Endothelial cell of umbilical vein (primary cell): ENCODE results near the gene KIAA0753. TPM values are rescaled to one million over a fixed set of nuclear protein-coding genes. Genes with fewer than 3 reads are reported as not detected.

Experiments used
- BruUV-seq: library from RNA; stranded (reverse); fragments of 400-500 nt; replicated peaks from 2 replicates; lab custom pipeline; 2021; lab: Mats Ljungman, UMichigan
- CTCF ChIA-PET: fragments of 300-600, 350-600 bp; sonication (Branson Sonifier 250); formaldehyde crosslinking; loops from one replicate; lab custom pipeline; 2021; ENCODE audit warnings: antibody characterized with exemption, inconsistent platforms; lab: Charles Lee
- POLR2A ChIA-PET: fragments of 300-600, 350-600 bp; sonication (Branson Sonifier 250); formaldehyde crosslinking; loops from one replicate; lab custom pipeline; 2021; ENCODE audit warnings: antibody characterized with exemption, inconsistent platforms; lab: Charles Lee
- DNase-seq: peaks from one replicate; pipeline ENCODE4 v3.0.0-alpha.2; 2011; ENCODE audit warnings: low read depth, low spot score
- FAIRE-seq: peaks from 2 replicates; lab custom pipeline; 2011; peaks lifted over from hg19 to GRCh38; lab: Jason Lieb, UNC
- H2AFZ ChIP-seq: 2 replicates; pipeline ENCODE4 v1.6.0; 2012; ENCODE audit warnings: low read depth, low read length, control low read depth, inconsistent platforms
- H3K27ac ChIP-seq: 2 replicates; pipeline ENCODE4 v1.5.1; 2011; ENCODE audit warnings: low read depth, mild to moderate bottlenecking, control low read depth, low read length, moderate library complexity; ENCODE audit not compliant: insufficient read depth
- H3K27me3 ChIP-seq, 2 experiments: 2 replicates each; pipeline versions ENCODE4 v1.6.0 to v1.6.1; 2011; ENCODE audit warnings: low read length in 2 of 2, mixed read lengths in 1 of 2; ENCODE audit not compliant: control insufficient read depth in 2 of 2, insufficient read depth in 2 of 2
- H3K36me3 ChIP-seq, 2 experiments: 2 replicates in 1 of 2; 3 replicates in 1 of 2; pipeline ENCODE4 v1.5.1; 2011; ENCODE audit warnings: low read length in 2 of 2, mild to moderate bottlenecking in 1 of 2, moderate library complexity in 1 of 2; ENCODE audit not compliant: control insufficient read depth in 2 of 2, insufficient read depth in 2 of 2; ENCODE audit errors: extremely low read depth in 1 of 2
- H3K4me1 ChIP-seq: 3 replicates; pipeline ENCODE4 v1.5.1; 2011; ENCODE audit warnings: mild to moderate bottlenecking, low read length; ENCODE audit not compliant: control insufficient read depth, insufficient read depth; ENCODE audit errors: extremely low read depth
- H3K4me2 ChIP-seq: 2 replicates; pipeline ENCODE4 v1.6.1; 2011; ENCODE audit warnings: low read length, control low read depth, mixed read lengths; ENCODE audit not compliant: insufficient read depth
- H3K4me3 ChIP-seq, 3 experiments: fragments of 200-600 bp in 1 of 3; sonication (generic), shearing (Covaris generic) in 1 of 3; replicated peaks in 1 of 3; 2 replicates each; pipeline ENCODE4 v1.5.1; 2011 to 2016; ENCODE audit warnings: control low read depth in 3 of 3, low read length in 3 of 3, mild to moderate bottlenecking in 2 of 3, inconsistent platforms in 1 of 3, low read depth in 1 of 3, moderate library complexity in 1 of 3; ENCODE audit not compliant: insufficient read depth in 1 of 3
- H3K79me2 ChIP-seq: 2 replicates; pipeline ENCODE4 v1.6.0; 2012; ENCODE audit warnings: low read length, inconsistent platforms; ENCODE audit not compliant: control insufficient read depth, insufficient read depth
- H3K9ac ChIP-seq: replicated peaks from 2 replicates; pipeline ENCODE3; 2011; ENCODE audit warnings: low read length, control low read depth; ENCODE audit not compliant: insufficient read depth; ENCODE audit errors: extremely low read depth
- H3K9me1 ChIP-seq: replicated peaks from 3 replicates; pipeline ENCODE4 v1.6.0; 2011; ENCODE audit warnings: mild to moderate bottlenecking, low read length; ENCODE audit not compliant: control insufficient read depth, insufficient read depth; ENCODE audit errors: extremely low read depth
- H3K9me3 ChIP-seq: replicated peaks from 2 replicates; pipeline ENCODE4 v1.5.1; 2012; ENCODE audit warnings: low read length, inconsistent platforms; ENCODE audit not compliant: control insufficient read depth, insufficient read depth
- H4K20me1 ChIP-seq: replicated peaks from 2 replicates; pipeline ENCODE3; 2011; ENCODE audit warnings: mild to moderate bottlenecking, low read length; ENCODE audit not compliant: control insufficient read depth, insufficient read depth; ENCODE audit errors: extremely low read depth
- CTCF ChIP-seq, 2 donors: IDR thresholded peaks; 1 replicate in 1 of 2; 2 replicates in 1 of 2; pipeline ENCODE4 v1.5.1; 2011; ENCODE audit warnings: low read length in 2 of 2, mild to moderate bottlenecking in 2 of 2, moderate library complexity in 2 of 2, control low read depth in 1 of 2, inconsistent platforms in 1 of 2, low read depth in 1 of 2; ENCODE audit not compliant: insufficient read depth in 1 of 2; ENCODE audit errors: extremely low read depth in 1 of 2
- EZH2 ChIP-seq: IDR thresholded peaks from 2 replicates; pipeline ENCODE4 v1.6.1; 2012; ENCODE audit warnings: borderline replicate concordance, low read depth, mild to moderate bottlenecking, moderate library complexity, low read length, inconsistent platforms; ENCODE audit not compliant: severe bottlenecking
- FOS ChIP-seq: IDR thresholded peaks from 2 replicates; pipeline ENCODE4 v1.6.1; 2011; ENCODE audit warnings: mild to moderate bottlenecking, low read length, moderate library complexity, borderline replicate concordance; ENCODE audit not compliant: insufficient read depth
- GATA2 ChIP-seq: IDR thresholded peaks from 2 replicates; pipeline ENCODE4 v1.7.0; 2011; ENCODE audit warnings: low read depth, mild to moderate bottlenecking, moderate library complexity, mixed read lengths, low read length; ENCODE audit not compliant: insufficient read length, insufficient read depth
- JUN ChIP-seq: IDR thresholded peaks from 2 replicates; pipeline ENCODE4 v1.6.1; 2011; ENCODE audit warnings: borderline replicate concordance, low read depth; ENCODE audit not compliant: insufficient read length, insufficient read depth
- MAX ChIP-seq: IDR thresholded peaks from 2 replicates; pipeline ENCODE4 v1.6.1; 2011; ENCODE audit not compliant: insufficient read depth, insufficient read length
- MYC ChIP-seq: IDR thresholded peaks from one replicate; pipeline ENCODE4 v1.6.1; 2011; ENCODE audit warnings: mild to moderate bottlenecking, low read depth, low read length
- POLR2A ChIP-seq: IDR thresholded peaks from 2 replicates; pipeline ENCODE4 v1.6.1; 2012; ENCODE audit warnings: low read depth, mild to moderate bottlenecking, control low read depth, low read length
- POLR2AphosphoS5 ChIP-seq: IDR thresholded peaks from 2 replicates; pipeline ENCODE4 v1.6.1; 2012; ENCODE audit warnings: low read depth, mild to moderate bottlenecking, control low read depth, low read length, moderate library complexity; ENCODE audit not compliant: insufficient read depth
- dilution Hi-C: fragments of 300-500 bp; cut with MboI; formaldehyde crosslinking; loops from one replicate; pipeline ENCODE4 v1.15.0; 2019; ENCODE audit warnings: low sequenced_read_pairs; ENCODE audit not compliant: extremely low pct_ligation_motif_present
- intact Hi-C: fragments of 100-400 bp; cut with micrococcal nuclease; formaldehyde crosslinking; loops from one replicate; pipeline ENCODE4 v1.10.0; 2022
- polyA plus RNA-seq, 4 experiments: library from polyadenylated mRNA; depleted of rRNA in 3 of 4; stranded (reverse) in 3 of 4; unstranded in 1 of 4; fragments of >200 nt; gene quantifications; 2 replicates each; pipeline versions ENCODE4 v1.2.1 to v1.2.3, GENCODE V29; 2011 to 2012; ENCODE audit warnings: missing spikeins in 1 of 4
- total RNA-seq: library from RNA; stranded (reverse); gene quantifications from 2 replicates; pipeline ENCODE4 v1.2.3, GENCODE V29; 2021

Gene KIAA0753
- total and polyA plus RNA-seq, 2 donors (not counting 3 experiments of a cell fraction or from before 2014, with no cell fraction given), result 5.3 to 23.9 TPM

GRCh38 chr17:6567528-6568183, 72.9 kb downstream of the KIAA0753 start:
- Histone ChIP-seq H4K20me1 (no peaks in the 10 kb centered on the region), H3K9ac (no peak overlapping the region), H2AFZ (no peak overlapping the region), H3K27ac (no peak overlapping the region), H3K4me1 (no peaks in the 10 kb centered on the region), H3K79me2 (no peaks in the 10 kb centered on the region), H3K9me1 (no peaks in the 10 kb centered on the region), H3K27me3 (no peaks in the 10 kb centered on the region), H3K36me3 (no peaks in the 10 kb centered on the region), H3K9me3 (no peaks in the 10 kb centered on the region), H3K4me2 (no peak overlapping the region), H3K4me3 (no peak overlapping the region)
- intact Hi-C loops, result no loop called here
- no TSS peak for BruUV-seq
- ChIA-PET CTCF (interaction anchor here (0.6 kb wide), 1 partner anchor 9 kb away, joined by 3 read pairs; no protein-coding TSS in a partner anchor), POLR2A (no interaction called here)
- no peak for TF ChIP-seq MAX
- TF ChIP-seq POLR2A, result no peak
- no peak for TF ChIP-seq GATA2
- TF ChIP-seq EZH2, result no peak
- no peak for TF ChIP-seq JUN
- TF ChIP-seq MYC, result no peak
- TF ChIP-seq FOS, result no peak
- no peak for TF ChIP-seq CTCF (IDR thresholded peaks at IDR 0.05; ENCODE audit: extremely low read depth in 1 of 2, insufficient read depth in 1 of 2, low read depth in 1 of 2, low read length in 2 of 2)
- no peak for TF ChIP-seq POLR2AphosphoS5
- dilution Hi-C loops, result no loop called here
- DNase-seq (no peak), FAIRE-seq (no peak)
